OCI-LY3 (cell line): ENCODE measurements around the gene ADGRL1.
A peak's percentile ranks its signal among the peaks of the same experiment; 100 is the strongest.
"Not testable (repeated sequence)": the region's sequence is repeated elsewhere in the genome, so short reads cannot be mapped to it uniquely, and the experiment has no call there.

Experiments
- H2AFZ ChIP-seq: fragments of 200-600, 300-600 bp; shearing (Covaris generic); 2 replicates; pipeline ENCODE4 v1.6.0; 2014; ENCODE audit warnings: antibody characterized with exemption, low read depth, low read length
- H3K27ac ChIP-seq: fragments of 200-600, 300-600 bp; sonication (generic); 2 replicates; pipeline ENCODE4 v1.5.1; 2014; ENCODE audit warnings: mild to moderate bottlenecking, low read length, moderate library complexity, mixed read lengths
- H3K27me3 ChIP-seq: fragments of 200-600, 300-600 bp; sonication (generic); 2 replicates; pipeline ENCODE4 v1.6.1; 2014; ENCODE audit warnings: low read depth, low read length, mixed read lengths
- H3K36me3 ChIP-seq: fragments of 200-600, 300-600 bp; sonication (generic); replicated peaks from 2 replicates; pipeline ENCODE3; 2014; ENCODE audit warnings: low read depth, low read length, mixed read lengths
- H3K4me1 ChIP-seq: fragments of 300-600, 200-600 bp; sonication (generic); 2 replicates; pipeline ENCODE4 v1.6.1; 2014; ENCODE audit warnings: low read length, mixed read lengths
- H3K4me2 ChIP-seq: fragments of 200-600, 300-600 bp; sonication (generic); 2 replicates; pipeline ENCODE4 v1.6.1; 2014; ENCODE audit warnings: low read length, mixed read lengths
- H3K4me3 ChIP-seq: fragments of 300-600, 200-600 bp; sonication (generic); 2 replicates; pipeline ENCODE4 v1.5.1; 2014; ENCODE audit warnings: antibody characterized with exemption, mild to moderate bottlenecking, low read length, moderate library complexity
- H3K79me2 ChIP-seq: fragments of 300-600, 200-600 bp; shearing (Covaris generic); 2 replicates; pipeline ENCODE4 v1.6.1; 2014; ENCODE audit warnings: mild to moderate bottlenecking, low read length, mixed read lengths
- H3K9ac ChIP-seq: fragments of 300-600, 200-600 bp; shearing (Covaris generic); 2 replicates; pipeline ENCODE4 v1.6.0; 2014; ENCODE audit warnings: mild to moderate bottlenecking, low read length, moderate library complexity
- H3K9me3 ChIP-seq: fragments of 200-600, 300-600 bp; shearing (Covaris generic); 2 replicates; pipeline ENCODE4 v1.6.1; 2014; ENCODE audit warnings: low read length, mixed read lengths; ENCODE audit not compliant: insufficient read depth
- H4K20me1 ChIP-seq: fragments of 200-600, 300-600 bp; sonication (generic); 2 replicates; pipeline ENCODE4 v1.6.1; 2016; ENCODE audit warnings: low read length, mixed read lengths; ENCODE audit not compliant: insufficient read depth
- CTCF ChIP-seq: fragments of 200-600, 300-600 bp; sonication (generic); IDR thresholded peaks from 2 replicates; pipeline ENCODE4 v1.5.1; 2014; ENCODE audit warnings: antibody characterized with exemption, low read length, low read depth
- EZH2phosphoT487 ChIP-seq: fragments of 200-600 bp; shearing (Covaris generic); IDR thresholded peaks from 2 replicates; pipeline ENCODE4 v1.6.1; 2018; ENCODE audit warnings: antibody characterized with exemption, mixed run types, low read depth

The ADGRL1 gene

DNA sequence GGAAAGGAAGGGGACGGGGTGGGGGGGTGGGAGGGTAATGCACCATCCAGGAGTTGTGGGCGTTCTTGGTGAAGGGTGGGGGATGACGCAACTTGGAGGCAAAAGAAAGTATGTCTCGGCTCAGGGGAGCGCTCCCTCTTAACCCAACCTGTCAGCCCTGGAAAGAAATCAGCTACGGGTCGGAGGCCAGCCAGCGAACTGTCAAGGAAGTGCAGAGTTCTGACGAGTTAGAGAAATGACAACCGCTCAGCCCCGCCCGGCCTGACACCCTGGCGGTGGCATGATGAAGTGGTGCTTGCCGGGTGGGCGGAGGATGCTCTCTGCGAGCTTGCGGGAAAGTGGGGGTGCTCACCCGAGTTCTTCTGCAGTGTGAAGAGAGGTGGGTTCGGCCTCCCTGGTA, 15.4 kb upstream of the ADGRL1 start:
- TF ChIP-seq CTCF: peak; percentile 12; the same call in 1 of the 2 replicates
- H3K79me2 ChIP-seq, H3K27me3 ChIP-seq, H3K36me3 ChIP-seq, H3K9me3 ChIP-seq, H4K20me1 ChIP-seq, H3K27ac ChIP-seq, H3K9ac ChIP-seq, H2AFZ ChIP-seq, H3K4me1 ChIP-seq: not testable (repeated sequence)
- H3K4me2 ChIP-seq: peak overlapping the region; percentile 52
- peak overlapping the region; percentile 53 for H3K4me3 ChIP-seq

DNA sequence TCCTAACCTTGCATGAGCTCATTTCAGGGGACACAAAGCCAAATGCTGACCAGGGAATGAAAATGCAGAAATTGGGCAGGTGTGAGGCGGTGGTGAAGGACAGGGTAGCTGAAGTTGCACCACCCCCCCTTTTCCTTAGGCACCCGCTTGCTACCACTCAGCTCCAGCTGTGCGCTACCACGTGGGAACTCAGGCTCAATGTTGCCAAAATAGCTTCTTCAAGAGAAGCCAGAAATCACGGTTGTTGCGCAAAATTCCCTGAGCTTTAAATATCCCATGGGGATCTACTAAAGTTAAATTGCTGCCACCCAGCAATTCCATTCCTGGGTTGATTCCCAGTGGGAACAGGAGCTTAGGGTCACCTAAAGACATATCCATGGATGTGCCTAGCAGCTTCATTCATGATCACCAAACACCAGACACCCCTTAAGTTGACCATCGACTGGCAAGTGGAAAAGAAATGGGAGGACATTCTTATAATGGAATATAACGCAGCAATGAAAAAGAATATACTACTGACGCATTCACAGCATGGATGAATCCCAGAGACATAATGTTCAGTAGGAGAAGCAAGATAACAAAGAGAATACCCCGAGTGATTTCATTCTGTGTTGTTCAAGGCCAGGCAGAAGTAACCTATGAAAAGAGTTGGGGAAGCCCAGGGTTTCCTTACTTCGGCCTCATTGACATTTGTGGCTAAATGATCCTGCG, 12.8 kb upstream of the ADGRL1 start:
- H3K27ac ChIP-seq: no peak overlapping the region
- no peak overlapping the region for H3K9ac ChIP-seq
- no peaks in the 10 kb centered on the region for H3K36me3 ChIP-seq
- H3K27me3 ChIP-seq: no peaks in the 10 kb centered on the region
- TF ChIP-seq CTCF (no peak), EZH2phosphoT487 (no peak)
- no peak overlapping the region for H3K4me2 ChIP-seq
- H3K79me2 ChIP-seq: no peaks in the 10 kb centered on the region
- peaks cover 3% of the 10 kb centered on the region; the same call in 1 of the 2 replicates for H3K4me1 ChIP-seq
- no peak overlapping the region for H2AFZ ChIP-seq
- no peaks in the 10 kb centered on the region for H3K9me3 ChIP-seq
- H3K4me3 ChIP-seq: no peak overlapping the region
- no peaks in the 10 kb centered on the region for H4K20me1 ChIP-seq

- not testable (repeated sequence) for H3K4me3 ChIP-seq, H3K9ac ChIP-seq, H3K4me1 ChIP-seq
These were observed 11.9 kb upstream of the ADGRL1 start for GRCh38 chr19:14217886-14218285.

DNA sequence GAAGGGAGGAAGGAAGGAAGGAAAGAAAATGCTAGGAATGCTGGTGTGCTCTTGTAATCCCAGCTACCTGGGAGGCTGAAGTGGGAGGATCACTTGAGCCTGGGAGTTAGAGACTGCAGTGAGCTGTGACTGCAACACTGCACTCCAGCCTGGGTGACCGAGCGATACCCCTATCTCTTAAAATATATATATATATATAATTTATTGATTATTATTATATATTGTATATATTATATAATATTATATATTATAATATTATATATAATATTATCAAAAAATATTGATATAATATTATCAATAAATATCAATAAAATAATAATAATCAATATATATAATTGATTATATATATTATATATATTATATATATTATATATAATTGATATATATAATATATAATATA, 8.6 kb upstream of the ADGRL1 start:
- Histone ChIP-seq H3K4me3 (no peak overlapping the region), H3K27me3 (no peaks in the 10 kb centered on the region), H3K27ac (no peak overlapping the region), H3K9me3 (no peaks in the 10 kb centered on the region), H2AFZ (no peak overlapping the region), H3K36me3 (no peaks in the 10 kb centered on the region), H3K9ac (no peak overlapping the region), H3K79me2 (no peaks in the 10 kb centered on the region), H3K4me2 (no peak overlapping the region), H4K20me1 (no peaks in the 10 kb centered on the region), H3K4me1 (peaks cover 3% of the 10 kb centered on the region; the same call in 1 of the 2 replicates)
- no peak for TF ChIP-seq EZH2phosphoT487
- no peak for TF ChIP-seq CTCF

More at GRCh38 chr19:14217886-14218285, 11.9 kb upstream of the ADGRL1 start:
- not testable (repeated sequence) for H3K27me3 ChIP-seq, H3K4me2 ChIP-seq, H4K20me1 ChIP-seq, H2AFZ ChIP-seq, H3K27ac ChIP-seq, H3K9me3 ChIP-seq, H3K36me3 ChIP-seq, H3K79me2 ChIP-seq

DNA sequence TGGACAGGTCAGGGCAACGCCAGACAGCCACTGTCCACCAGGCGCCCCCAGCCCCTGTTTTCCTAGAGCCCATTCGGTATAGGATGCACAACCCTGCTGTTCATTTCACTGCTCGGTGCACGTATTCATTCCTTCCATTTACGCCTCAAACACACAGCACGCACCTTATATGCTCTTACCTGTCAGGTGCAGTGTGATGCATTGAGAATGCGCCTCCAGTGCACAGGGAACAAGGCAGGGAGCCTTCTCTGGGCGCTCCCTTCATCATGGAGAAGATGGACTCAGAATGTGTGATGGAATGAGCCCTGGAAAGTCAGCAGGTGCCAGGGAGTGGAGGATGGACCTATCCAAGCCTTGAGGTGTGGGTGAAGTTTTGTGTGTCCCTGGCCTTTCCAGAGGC, 4.2 kb upstream of the ADGRL1 start:
- H3K4me1 ChIP-seq, H2AFZ ChIP-seq, H3K27me3 ChIP-seq, H3K9ac ChIP-seq, H3K4me2 ChIP-seq, H3K4me3 ChIP-seq, H3K27ac ChIP-seq, H3K79me2 ChIP-seq, H4K20me1 ChIP-seq, H3K36me3 ChIP-seq, H3K9me3 ChIP-seq: not testable (repeated sequence)

DNA sequence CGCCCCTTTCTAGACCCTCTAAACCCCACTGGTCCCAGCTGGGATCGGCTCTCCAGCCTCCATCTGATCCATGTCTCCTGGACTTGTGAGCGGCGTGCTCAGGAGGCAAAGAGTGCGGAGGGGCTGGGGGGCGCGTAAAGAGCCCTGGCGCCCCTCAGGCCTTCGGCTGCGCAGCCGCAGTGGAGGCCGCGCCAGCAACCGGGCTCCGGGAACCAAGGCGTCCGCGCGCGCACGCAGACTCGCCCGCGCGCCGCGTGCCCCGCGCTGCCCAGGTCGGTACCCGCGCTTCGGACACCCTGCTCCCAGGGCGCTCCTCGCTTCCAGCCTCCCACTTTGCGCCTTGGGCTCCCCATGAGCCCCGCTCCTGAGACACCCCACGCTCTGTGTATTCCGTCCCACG, 3.4 kb upstream of the ADGRL1 start:
- not testable (repeated sequence) for H2AFZ ChIP-seq, H3K27me3 ChIP-seq, H3K27ac ChIP-seq, H3K4me1 ChIP-seq, H3K4me2 ChIP-seq, H3K9ac ChIP-seq, H3K79me2 ChIP-seq, H3K9me3 ChIP-seq, H3K4me3 ChIP-seq, H3K36me3 ChIP-seq, H4K20me1 ChIP-seq

- H3K9me3 ChIP-seq, H3K27me3 ChIP-seq, H3K9ac ChIP-seq, H3K4me3 ChIP-seq, H4K20me1 ChIP-seq, H3K27ac ChIP-seq, H3K4me1 ChIP-seq, H3K4me2 ChIP-seq, H3K79me2 ChIP-seq, H3K36me3 ChIP-seq, H2AFZ ChIP-seq: not testable (repeated sequence)
These were observed 2.5 kb upstream of the ADGRL1 start for GRCh38 chr19:14208496-14208895.
